CD4-positive, alpha-beta T cell treated with Interleukin-4 for 4 hours (primary cell): Measurements from ENCODE around the gene UBL3.

ENCODE experiments used
- DNase-seq: peaks from one replicate; pipeline ENCODE4 v3.0.0-alpha.2; 2020

UBL3 gene

GRCh38 chr13:29805994-29806979 is 44.1 kb downstream of the UBL3 start:
- DNase-seq: no peak

GRCh38 chr13:29803221-29803620 is 47.2 kb downstream of the UBL3 start:
- DNase-seq: no peak

- no peak for DNase-seq
Measured at GRCh38 chr13:29802621-29803020, 47.8 kb downstream of the UBL3 start.

GRCh38 chr13:29801737-29802305 is 48.6 kb downstream of the UBL3 start:
- no peak for DNase-seq

DNA sequence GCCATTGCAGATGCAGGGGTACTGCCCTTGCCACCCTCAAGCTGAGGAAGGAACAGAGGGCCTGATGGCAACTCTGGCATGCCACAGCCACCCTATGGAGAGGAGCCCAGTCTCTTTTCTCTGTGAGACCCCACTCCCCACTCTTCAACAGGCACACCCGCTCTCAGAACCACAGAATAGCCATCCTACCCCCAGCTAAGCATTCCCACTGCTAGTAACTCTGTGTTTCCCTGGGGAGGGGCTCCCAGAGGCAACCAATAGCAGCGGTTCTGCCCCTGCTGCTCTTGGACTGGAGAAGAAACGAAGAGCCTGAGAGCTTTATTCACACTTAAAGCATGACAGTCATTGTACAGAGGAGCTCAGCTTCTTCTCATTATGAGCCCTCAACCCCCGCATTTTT is 49.3 kb downstream of the UBL3 start:
- no peak for DNase-seq

GRCh38 chr13:29800687-29801086 is 49.7 kb downstream of the UBL3 start:
- DNase-seq: no peak

GRCh38 chr13:29799041-29799440 is 51.4 kb downstream of the UBL3 start:
- DNase-seq: no peak

- no peak for DNase-seq
Measured at GRCh38 chr13:29791997-29792780, 58.2 kb downstream of the UBL3 start.

GRCh38 chr13:29791508-29791907 is 58.9 kb downstream of the UBL3 start:
- no peak for DNase-seq

- DNase-seq: no peak
Measured at GRCh38 chr13:29786698-29787097, 63.7 kb downstream of the UBL3 start.

- DNase-seq: no peak
Measured at GRCh38 chr13:29785978-29786377, 64.4 kb downstream of the UBL3 start.

GRCh38 chr13:29782798-29783197 is 67.6 kb downstream of the UBL3 start:
- DNase-seq: no peak

- DNase-seq: no peak
Measured at GRCh38 chr13:29774830-29775229, 75.6 kb downstream of the UBL3 start.

- peak; percentile 57 for DNase-seq
Measured at GRCh38 chr13:29771247-29771646, 79.2 kb downstream of the UBL3 start.

GRCh38 chr13:29767006-29767405 is 83.4 kb downstream of the UBL3 start:
- no peak for DNase-seq

GRCh38 chr13:29763436-29764180 is 86.8 kb downstream of the UBL3 start:
- peak; percentile 8 for DNase-seq

GRCh38 chr13:29761815-29762214 is 88.6 kb downstream of the UBL3 start:
- DNase-seq: no peak

DNA sequence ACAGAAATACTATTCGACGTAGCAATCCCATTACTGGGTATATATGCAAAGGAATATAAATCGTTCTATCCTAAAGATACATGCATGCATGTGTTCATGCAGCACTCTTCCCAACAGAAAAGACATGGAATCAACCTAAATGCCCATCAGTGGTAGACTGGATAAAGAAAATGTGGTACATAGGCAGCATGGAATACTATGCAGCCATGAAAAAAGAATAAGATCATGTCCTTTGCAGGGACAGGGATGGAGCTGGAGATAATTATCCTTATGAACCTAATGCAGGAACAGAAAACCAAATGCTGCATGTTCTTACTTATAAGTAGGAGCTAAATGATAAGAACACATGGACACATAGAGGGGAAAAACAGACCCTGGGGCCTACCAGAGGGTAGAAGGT is 89.3 kb downstream of the UBL3 start:
- DNase-seq: no peak

DNA sequence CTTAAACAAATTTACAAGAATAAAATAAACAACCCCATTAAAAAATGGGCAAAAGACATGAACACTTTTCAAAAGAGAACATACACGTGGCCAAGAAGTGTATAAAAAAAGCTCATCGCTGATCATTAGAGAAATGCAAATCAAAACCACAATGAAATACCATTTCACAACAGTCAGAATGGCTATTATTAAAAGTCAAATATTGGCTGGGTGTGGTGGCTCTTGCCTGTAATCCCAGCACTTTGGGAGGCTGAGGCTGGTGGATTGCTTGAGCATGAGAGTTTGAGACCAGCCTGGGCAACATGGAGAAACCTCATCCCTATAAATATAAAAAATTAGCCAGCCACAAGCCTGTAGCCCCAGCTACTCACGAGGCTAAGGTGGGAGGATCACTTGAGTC is 89.9 kb downstream of the UBL3 start:
- DNase-seq: no peak

GRCh38 chr13:29758531-29759114 is 91.8 kb downstream of the UBL3 start:
- peak; percentile 44 for DNase-seq

DNA sequence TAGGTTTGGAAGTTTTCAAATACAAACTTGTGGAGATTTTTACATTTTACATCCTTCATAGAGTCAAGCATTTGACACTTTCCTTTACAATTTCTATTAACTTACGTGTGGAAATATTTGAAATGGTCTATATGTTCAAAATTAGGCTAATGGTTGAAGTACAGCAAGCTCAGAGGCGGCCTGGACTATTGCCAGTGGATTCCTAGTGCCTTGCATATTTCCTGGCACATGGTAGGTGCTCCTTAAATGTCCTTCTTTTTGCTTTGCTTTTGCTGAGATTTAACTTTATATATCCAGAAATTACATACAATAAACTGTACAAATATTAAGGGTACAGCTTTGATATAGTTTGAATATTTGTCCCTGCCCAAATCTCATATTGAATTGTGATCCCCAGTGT is 93.9 kb downstream of the UBL3 start:
- no peak for DNase-seq

DNA sequence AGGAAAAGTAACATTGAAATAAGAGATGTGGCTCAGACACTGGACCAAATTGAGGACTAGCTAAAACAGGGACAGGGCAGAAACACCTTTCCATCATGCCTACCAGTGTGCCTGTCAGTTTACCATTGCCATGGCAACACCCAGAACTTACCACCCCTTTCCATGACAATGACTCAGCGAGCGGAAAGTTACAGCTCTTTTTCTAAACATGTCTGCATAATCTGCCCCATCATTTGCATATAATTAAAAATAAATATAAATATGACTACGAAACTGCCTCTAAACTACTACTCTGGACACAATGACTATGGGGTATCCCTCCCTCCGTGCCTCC is 96.0 kb downstream of the UBL3 start:
- DNase-seq: peak; percentile 12
